Measurements from ENCODE around the gene MALAT1.

Gene MALAT1

GRCh38 chr11:65540290-65541092, 41.6 kb downstream of the MALAT1 start:
- peak; percentile 93 for DNase-seq

GRCh38 chr11:65541093-65541982, 42.5 kb downstream of the MALAT1 start:
- no peak for DNase-seq

GRCh38 chr11:65542738-65543390, 44.0 kb downstream of the MALAT1 start:
- no peak for DNase-seq

GRCh38 chr11:65545853-65546216, 47.0 kb downstream of the MALAT1 start:
- no peak for DNase-seq

- DNase-seq: peak; percentile 76
Observed at GRCh38 chr11:65546217-65546958, 47.5 kb downstream of the MALAT1 start.

GRCh38 chr11:65547446-65548125, 48.7 kb downstream of the MALAT1 start:
- DNase-seq: no peak

GRCh38 chr11:65548395-65548794, 49.5 kb downstream of the MALAT1 start:
- DNase-seq: no peak

- DNase-seq: no peak
Observed at GRCh38 chr11:65549096-65549495, 50.3 kb downstream of the MALAT1 start.

GRCh38 chr11:65551572-65552387, 52.9 kb downstream of the MALAT1 start:
- peak; percentile 58 for DNase-seq

- DNase-seq: no peak
Observed at GRCh38 chr11:65552388-65552951, 53.6 kb downstream of the MALAT1 start.

GRCh38 chr11:65553301-65554001, 54.6 kb downstream of the MALAT1 start:
- DNase-seq: no peak

GRCh38 chr11:65554057-65554818, 55.4 kb downstream of the MALAT1 start:
- DNase-seq: no peak

- no peak for DNase-seq
Observed at GRCh38 chr11:65554842-65555430, 56.1 kb downstream of the MALAT1 start.

- no peak for DNase-seq
Observed at GRCh38 chr11:65555693-65556231, 56.9 kb downstream of the MALAT1 start.
